Adipocyte (in vitro differentiated cells): ENCODE measurements around the gene TADA3.
"Not testable (repeated sequence)": the region's sequence is repeated elsewhere in the genome, so short reads cannot be mapped to it uniquely, and the experiment has no call there.

Experiments
- DNase-seq: peaks from one replicate; pipeline ENCODE4 v3.0.0-alpha.2; 2015; ENCODE audit warnings: low read depth
- H3K27me3 ChIP-seq: replicated peaks from 2 replicates; pipeline ENCODE4 v1.7.0; 2013; ENCODE audit warnings: mild to moderate bottlenecking, low read length, moderate library complexity; ENCODE audit not compliant: control insufficient read depth, insufficient read depth
- H3K36me3 ChIP-seq: 2 replicates; pipeline ENCODE4 v1.7.0; 2013; ENCODE audit warnings: low read length, mild to moderate bottlenecking, moderate library complexity; ENCODE audit not compliant: control insufficient read depth, insufficient read depth, severe bottlenecking
- H3K4me1 ChIP-seq: 2 replicates; pipeline ENCODE4 v1.7.0; 2013; ENCODE audit warnings: mild to moderate bottlenecking, low read length, moderate library complexity; ENCODE audit not compliant: control insufficient read depth, insufficient read depth
- H3K4me3 ChIP-seq: 2 replicates; pipeline ENCODE4 v1.7.0; 2013; ENCODE audit warnings: mild to moderate bottlenecking, low read length, moderate library complexity
- H3K9ac ChIP-seq: 2 replicates; pipeline ENCODE4 v1.7.0; 2013; ENCODE audit warnings: mild to moderate bottlenecking, low read length, moderate library complexity
- H3K9me3 ChIP-seq: 2 replicates; pipeline ENCODE4 v1.7.0; 2013; ENCODE audit warnings: mild to moderate bottlenecking, low read length, moderate library complexity; ENCODE audit not compliant: control insufficient read depth

The TADA3 gene

DNA sequence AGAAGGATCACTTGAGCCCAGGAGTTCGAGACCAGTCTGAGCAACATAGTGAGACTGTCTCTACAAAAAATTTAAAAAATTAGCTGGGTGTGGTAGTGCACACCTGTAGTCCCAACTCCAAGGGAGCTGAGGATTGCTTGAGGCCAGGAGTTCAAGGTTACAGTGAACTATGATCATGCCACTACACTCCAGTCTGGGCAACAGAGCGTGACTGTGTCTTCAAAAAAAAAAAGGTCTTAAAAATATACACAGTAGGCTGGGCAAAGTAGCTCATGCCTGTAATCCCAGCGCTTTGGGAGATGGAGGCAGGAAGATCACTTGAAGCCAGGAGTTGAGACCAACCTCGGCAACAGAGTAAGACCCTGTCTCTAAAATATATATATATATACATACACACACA lies 11.4 kb downstream of the TADA3 start:
- H3K4me3 ChIP-seq, result no peak overlapping the region
- peaks cover 30% of the 10 kb centered on the region for H3K4me1 ChIP-seq
- H3K36me3 ChIP-seq, result peaks cover 23% of the 10 kb centered on the region
- no peaks in the 10 kb centered on the region for H3K27me3 ChIP-seq
- no peaks in the 10 kb centered on the region for H3K9me3 ChIP-seq
- H3K9ac ChIP-seq, result no peak overlapping the region
- no peak for DNase-seq

DNA sequence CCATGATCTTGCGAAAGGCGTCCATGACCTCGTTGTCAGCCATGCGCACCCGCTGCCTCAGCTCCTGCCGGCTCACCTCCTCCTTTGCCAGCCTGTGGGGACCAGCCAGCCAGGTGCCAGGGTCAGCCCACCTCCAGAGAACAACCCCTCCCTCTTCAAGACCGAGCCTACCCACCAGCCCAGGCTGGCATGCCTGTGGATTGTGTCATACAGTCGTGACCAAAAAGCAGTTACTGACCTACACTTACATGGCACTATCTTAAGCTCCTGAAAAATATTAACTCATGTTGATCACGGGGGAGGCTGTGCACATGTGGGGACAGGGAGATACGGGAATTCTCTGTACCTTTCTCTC lies 11.8 kb downstream of the TADA3 start:
- H3K36me3 ChIP-seq, result peaks cover 23% of the 10 kb centered on the region
- H3K9me3 ChIP-seq, result no peaks in the 10 kb centered on the region
- DNase-seq, result no peak
- H3K4me1 ChIP-seq, result peaks cover 26% of the 10 kb centered on the region
- H3K4me3 ChIP-seq, result no peak overlapping the region
- no peaks in the 10 kb centered on the region for H3K27me3 ChIP-seq
- H3K9ac ChIP-seq, result no peak overlapping the region

DNA sequence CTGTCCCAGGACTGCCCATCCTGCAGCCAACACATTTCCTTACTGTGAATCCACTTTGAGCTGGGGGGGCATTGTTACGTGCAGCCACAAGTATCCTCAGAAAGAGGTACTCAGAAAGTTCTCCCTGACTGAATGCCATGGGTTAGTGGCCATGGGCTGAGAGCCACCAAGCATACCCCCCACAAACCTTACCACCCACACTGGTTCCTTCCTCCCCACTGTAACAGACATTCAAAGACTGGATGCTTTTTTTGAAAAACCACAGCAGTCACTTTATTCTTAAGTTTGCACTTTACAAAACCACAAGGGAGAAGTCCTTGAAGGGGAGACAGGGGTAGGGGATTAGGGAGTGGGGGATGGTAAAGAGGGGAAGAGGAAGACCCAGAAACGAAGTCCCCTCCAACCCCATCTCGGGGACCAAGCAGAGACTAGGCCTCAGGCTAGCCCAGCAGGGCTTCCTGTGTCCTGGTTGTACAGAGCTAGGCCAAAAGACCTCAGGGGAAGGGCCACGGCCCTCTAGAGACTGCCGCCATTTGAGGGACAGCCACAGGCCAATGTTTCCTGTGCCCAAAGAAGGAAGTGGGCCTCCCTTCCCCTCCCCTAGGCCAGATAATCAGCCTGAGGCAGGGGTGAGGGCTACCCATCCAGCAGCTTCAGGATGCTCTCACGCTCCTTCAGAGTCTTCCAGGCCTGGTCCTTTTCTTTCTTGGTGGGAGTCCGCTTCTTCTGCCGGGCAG lies 12.4 kb downstream of the TADA3 start:
- peaks cover 23% of the 10 kb centered on the region for H3K36me3 ChIP-seq
- H3K9ac ChIP-seq, result no peak overlapping the region
- H3K4me3 ChIP-seq, result no peak overlapping the region
- no peaks in the 10 kb centered on the region for H3K27me3 ChIP-seq
- peaks cover 21% of the 10 kb centered on the region for H3K4me1 ChIP-seq
- DNase-seq, result no peak
- H3K9me3 ChIP-seq, result no peaks in the 10 kb centered on the region

DNA sequence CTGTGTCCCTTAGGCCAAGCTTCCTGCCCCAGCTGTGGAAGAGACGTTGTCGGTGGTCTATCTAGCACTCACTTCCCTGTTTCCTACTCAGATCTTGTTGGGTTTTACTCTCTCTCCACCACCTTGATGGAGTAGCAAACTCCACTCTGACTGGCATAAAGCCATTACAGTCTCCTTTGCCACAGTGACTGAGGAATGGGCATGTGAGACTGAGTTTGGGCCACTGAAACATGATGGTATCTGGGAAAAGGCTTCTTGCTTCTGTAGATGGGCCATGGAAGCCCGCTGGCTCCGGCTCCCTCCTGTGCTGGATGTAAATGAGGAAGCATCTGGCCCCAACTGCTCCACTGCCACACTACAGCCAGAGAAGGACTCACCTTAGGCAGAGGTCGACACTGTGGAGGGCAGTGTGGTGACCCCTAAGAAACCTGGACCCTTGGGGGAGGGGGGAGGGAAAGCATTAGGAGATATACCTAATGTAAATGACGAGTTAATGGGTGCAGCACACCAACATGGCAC lies 13.1 kb downstream of the TADA3 start:
- Histone ChIP-seq H3K36me3 (peaks cover 23% of the 10 kb centered on the region), H3K4me3 (no peak overlapping the region), H3K27me3 (no peaks in the 10 kb centered on the region), H3K9ac (no peak overlapping the region), H3K9me3 (no peaks in the 10 kb centered on the region), H3K4me1 (peaks cover 20% of the 10 kb centered on the region)
- no peak for DNase-seq

DNA sequence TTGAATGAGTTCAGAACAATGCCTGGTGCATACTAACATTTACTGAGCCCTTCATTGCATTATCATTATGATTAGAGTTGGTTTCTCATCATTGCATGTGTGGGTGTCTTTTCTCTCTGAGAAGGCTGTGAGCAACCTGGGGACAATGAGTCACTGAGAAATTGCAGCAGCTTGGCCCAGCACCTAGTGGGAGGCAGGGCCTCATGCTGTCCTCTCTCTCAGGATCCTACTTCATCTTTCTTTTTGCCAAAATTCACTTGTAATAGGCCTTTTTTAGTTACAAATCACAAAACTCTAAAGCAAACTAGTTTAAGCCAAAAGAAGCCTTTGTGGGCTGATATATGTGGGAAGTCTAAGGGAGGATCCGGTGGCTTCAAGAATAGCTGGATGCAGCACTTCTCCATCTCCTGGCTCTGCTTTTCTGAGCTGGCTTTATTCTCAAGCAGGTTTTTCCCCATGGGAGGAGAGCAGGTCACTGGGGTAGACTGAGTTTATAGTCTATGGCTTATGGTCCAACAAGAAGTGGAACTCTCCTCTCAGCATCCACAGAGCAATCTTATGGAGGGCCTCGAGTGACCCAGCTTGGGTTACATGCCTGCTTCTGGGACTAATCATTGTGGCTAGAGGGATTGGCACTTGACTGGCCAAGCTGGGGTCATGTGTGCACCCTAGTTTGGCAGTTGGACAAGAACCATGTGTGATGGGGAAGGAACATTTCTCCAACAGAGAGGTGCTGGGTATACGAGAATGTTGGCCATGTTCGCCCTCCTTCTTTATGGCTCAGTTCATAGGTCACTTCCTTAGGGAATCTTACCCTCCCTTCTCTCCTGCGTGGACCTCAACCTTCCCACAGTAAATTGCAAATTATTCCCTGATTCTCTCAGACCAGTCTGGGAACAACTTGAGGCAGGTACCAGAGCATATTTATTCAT lies 13.9 kb downstream of the TADA3 start:
- Histone ChIP-seq H3K9ac (no peak overlapping the region), H3K4me1 (peaks cover 20% of the 10 kb centered on the region), H3K27me3 (no peaks in the 10 kb centered on the region), H3K36me3 (peaks cover 18% of the 10 kb centered on the region), H3K9me3 (no peaks in the 10 kb centered on the region), H3K4me3 (no peak overlapping the region)
- peak; percentile 63 for DNase-seq

DNA sequence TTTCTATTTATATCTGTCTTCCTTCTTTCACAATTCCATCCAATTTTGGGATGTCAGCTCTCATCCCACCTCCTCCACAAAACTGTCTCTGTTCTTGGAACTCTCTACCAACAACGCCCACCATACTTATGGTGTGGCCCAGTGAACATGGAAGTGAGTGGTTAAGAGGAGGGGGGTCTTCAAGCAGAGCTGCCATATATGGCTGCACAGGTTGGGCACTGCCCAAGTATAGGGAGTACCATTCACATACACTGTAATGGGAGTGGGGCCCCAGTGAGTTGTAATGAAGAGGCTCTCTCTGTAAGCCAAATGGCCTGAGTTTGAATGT lies 14.6 kb downstream of the TADA3 start:
- Histone ChIP-seq H3K27me3 (no peaks in the 10 kb centered on the region), H3K4me3 (no peak overlapping the region), H3K9ac (no peak overlapping the region), H3K36me3 (peaks cover 12% of the 10 kb centered on the region), H3K4me1 (peaks cover 20% of the 10 kb centered on the region), H3K9me3 (no peaks in the 10 kb centered on the region)
- no peak for DNase-seq

DNA sequence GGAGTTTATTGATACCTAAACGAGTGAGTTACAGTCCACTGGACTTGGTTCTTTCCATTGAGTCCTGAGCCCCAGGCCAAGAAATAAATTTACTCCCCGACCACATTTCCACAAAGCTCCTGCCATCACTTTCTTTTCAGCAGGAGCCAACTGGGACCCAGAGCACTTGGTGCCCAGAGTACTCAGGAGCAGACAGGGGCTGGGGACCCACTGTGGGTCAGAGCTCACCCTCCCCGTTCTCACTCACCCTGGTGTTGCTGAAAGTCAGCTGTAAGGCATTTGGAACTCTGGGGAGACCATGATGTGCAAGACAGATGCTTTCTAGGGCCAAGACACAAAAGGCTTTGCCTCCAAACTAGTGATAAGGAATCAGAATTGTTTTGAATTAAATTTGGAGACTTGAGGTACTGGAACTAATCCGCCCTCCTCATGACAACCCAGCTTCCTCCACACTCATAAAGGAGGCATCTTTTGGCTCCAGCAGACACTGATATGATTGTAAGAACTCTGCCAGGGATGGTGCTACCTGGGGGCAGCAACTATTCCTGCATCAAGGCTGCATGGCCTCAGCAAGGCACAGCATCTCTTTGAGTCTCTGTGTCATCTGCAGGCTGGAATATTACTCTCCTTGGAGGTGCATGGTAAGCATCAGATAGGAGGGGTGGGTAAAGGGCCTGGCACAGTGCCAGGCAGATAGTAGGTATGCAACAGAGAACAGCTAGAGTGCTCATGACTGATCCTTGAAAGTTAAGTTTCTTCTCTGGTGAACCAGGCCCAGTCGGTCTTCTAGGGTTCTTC lies 15.2 kb downstream of the TADA3 start:
- H3K4me3 ChIP-seq, result no peak overlapping the region
- DNase-seq, result no peak
- H3K9ac ChIP-seq, result no peak overlapping the region
- peaks cover 7% of the 10 kb centered on the region for H3K36me3 ChIP-seq
- H3K9me3 ChIP-seq, result no peaks in the 10 kb centered on the region
- no peaks in the 10 kb centered on the region for H3K27me3 ChIP-seq
- peaks cover 26% of the 10 kb centered on the region for H3K4me1 ChIP-seq

DNA sequence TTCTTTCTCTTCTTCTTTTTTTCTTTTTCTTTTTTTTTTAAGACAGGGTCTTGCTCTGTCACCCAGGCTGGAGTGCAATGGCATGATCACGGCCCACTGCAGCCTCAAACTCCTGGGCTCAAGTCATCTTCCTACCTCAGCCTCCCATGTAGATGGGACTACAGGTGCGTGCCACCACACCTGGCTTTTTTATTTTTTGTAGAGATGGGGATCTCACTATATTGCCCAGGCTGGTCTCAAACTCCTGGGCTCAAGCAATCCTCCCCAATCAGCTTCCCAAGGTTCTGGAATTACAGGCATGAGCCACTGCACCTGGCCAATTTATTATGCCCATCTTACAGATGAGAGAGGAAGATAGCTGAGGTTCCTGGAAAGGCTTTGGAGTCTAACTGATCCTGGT lies 21.3 kb downstream of the TADA3 start:
- DNase-seq, H3K36me3 ChIP-seq, H3K9me3 ChIP-seq, H3K27me3 ChIP-seq: not testable (repeated sequence)
- H3K9ac ChIP-seq, result peak overlapping the region; percentile 93
- H3K4me3 ChIP-seq, result peak overlapping the region; percentile 91
- H3K4me1 ChIP-seq, result peaks cover 39% of the 10 kb centered on the region

DNA sequence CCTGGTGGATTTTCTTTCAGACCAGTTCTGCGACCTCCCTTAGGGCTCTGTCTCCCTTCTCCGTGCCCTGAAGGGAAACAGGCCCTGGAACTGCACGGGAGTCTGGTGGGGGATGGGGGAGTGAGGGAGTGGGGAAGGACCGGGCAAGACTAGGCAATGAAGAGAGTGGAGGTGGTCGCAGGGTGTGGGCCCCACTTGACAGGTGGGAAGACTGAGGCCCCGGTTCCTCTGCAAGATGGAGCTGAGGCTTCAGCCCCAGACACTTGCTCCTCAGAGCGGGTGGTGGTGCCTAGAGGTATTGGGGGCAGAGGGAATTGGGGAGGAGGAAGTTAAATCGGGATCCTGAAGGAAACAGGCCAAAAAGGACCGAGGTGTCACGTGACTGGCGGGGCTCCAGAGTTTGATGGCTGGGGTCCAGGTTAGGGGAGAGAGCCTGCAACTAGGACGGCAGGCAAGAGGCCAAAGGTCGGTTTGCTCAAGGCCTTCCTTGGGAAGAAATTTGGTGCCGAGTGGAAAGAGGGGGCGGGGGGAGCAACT lies 21.9 kb downstream of the TADA3 start:
- Histone ChIP-seq H3K27me3 (no peaks in the 10 kb centered on the region), H3K9ac (peak overlapping the region; percentile 93), H3K36me3 (peaks cover 12% of the 10 kb centered on the region), H3K4me1 (peaks cover 39% of the 10 kb centered on the region), H3K9me3 (no peaks in the 10 kb centered on the region), H3K4me3 (peak overlapping the region; percentile 91)
- DNase-seq, result peak; percentile 39

DNA sequence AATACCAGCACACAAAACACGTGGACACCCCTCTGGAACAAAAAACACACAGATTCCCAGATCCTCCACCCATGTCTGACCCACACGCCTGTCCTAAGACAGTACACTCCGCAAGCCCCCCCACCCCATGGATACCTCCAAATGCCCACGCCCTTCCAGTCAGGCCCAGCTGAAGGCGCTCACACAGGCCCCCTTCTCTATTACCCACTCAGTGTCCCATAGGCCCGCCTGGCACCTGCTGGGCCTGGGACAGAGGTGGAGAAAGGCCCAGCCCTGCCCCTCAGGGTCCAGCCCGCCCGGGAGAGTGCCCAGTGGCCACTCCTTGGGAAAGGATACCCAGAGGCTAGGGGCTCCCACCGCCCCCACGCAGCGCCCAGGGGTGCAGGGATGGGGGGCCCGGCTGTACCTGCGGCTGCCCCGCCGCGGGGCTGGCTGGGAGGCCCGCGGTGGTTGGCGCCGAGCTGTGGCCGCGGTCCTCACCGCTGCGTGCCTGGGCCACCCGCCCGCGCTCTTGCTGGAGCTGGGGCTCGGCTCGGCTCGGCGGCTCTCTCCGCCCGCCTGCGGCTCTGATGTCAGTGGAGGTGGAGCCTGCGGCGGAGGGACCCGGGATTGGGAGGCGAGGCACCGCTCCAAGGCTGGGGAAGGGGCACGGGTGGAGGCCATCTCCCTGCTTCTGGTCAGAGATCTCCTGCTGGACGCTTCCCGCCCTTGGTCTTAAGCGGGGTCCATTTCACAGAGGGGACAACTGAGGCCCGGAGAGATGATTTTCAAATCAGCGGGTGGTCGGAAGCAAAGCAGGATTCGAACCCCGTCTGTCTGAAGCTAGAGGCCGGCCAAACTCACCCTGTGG lies 22.6 kb downstream of the TADA3 start, which contains the start of gene CAMK1:
CAMK1 (minus strand) TSS at position 522 of the 850 bp plus-strand sequence. CDS start 2,198 bp downstream, outside the sequence.
- H3K27me3 ChIP-seq, result no peaks in the 10 kb centered on the region
- H3K36me3 ChIP-seq, result peaks cover 16% of the 10 kb centered on the region
- H3K4me1 ChIP-seq, result peaks cover 39% of the 10 kb centered on the region
- peak within 1 kb of the TSS; percentile 91 for H3K4me3 ChIP-seq
- peak; percentile 94 for DNase-seq
- H3K9me3 ChIP-seq, result no peaks in the 10 kb centered on the region
- H3K9ac ChIP-seq, result peak within 1 kb of the TSS; percentile 93
